ENCODE data around the gene RBM25.

DNA sequence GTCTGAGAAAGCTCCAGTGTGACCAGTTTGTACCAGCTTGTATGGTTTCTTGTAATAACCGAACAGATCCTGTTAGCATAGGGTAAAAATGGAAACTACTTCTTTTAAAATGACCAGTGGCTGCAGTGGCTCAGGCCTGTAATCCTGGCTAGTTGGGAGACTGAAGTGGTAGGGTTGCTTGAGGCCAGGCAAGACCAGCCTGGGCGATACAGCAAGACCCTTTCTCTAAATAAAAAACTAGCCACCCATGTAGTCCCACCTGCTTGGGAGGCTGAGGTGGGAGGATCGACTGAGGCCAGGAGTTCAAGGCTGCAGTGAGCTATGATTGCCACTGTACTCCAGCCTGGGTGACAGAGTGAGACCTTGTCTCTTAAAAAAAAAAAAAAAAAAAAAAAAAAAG is 85.3 kb downstream of the RBM25 start:
- TF ChIP-seq, protein P1, sequence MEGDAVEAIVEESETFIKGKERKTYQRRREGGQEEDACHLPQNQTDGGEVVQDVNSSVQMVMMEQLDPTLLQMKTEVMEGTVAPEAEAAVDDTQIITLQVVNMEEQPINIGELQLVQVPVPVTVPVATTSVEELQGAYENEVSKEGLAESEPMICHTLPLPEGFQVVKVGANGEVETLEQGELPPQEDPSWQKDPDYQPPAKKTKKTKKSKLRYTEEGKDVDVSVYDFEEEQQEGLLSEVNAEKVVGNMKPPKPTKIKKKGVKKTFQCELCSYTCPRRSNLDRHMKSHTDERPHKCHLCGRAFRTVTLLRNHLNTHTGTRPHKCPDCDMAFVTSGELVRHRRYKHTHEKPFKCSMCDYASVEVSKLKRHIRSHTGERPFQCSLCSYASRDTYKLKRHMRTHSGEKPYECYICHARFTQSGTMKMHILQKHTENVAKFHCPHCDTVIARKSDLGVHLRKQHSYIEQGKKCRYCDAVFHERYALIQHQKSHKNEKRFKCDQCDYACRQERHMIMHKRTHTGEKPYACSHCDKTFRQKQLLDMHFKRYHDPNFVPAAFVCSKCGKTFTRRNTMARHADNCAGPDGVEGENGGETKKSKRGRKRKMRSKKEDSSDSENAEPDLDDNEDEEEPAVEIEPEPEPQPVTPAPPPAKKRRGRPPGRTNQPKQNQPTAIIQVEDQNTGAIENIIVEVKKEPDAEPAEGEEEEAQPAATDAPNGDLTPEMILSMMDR (IDR thresholded peaks at IDR 0.05) = no peak
- TF ChIP-seq POLR2A (IDR thresholded peaks at IDR 0.05) = no peak
